ENCODE data around the gene IGF1.

IGF1 gene

GRCh38 chr12:102504280-102504679, 23.9 kb upstream of the IGF1 start:
- ChIA-PET CTCF (interaction anchor here (1.6 to 1.7 kb wide), 2 partner anchors 20 to 199 kb away, joined by 5 read pairs; no protein-coding TSS in a partner anchor), POLR2A (no interaction called here)
- TF ChIP-seq, protein P1, sequence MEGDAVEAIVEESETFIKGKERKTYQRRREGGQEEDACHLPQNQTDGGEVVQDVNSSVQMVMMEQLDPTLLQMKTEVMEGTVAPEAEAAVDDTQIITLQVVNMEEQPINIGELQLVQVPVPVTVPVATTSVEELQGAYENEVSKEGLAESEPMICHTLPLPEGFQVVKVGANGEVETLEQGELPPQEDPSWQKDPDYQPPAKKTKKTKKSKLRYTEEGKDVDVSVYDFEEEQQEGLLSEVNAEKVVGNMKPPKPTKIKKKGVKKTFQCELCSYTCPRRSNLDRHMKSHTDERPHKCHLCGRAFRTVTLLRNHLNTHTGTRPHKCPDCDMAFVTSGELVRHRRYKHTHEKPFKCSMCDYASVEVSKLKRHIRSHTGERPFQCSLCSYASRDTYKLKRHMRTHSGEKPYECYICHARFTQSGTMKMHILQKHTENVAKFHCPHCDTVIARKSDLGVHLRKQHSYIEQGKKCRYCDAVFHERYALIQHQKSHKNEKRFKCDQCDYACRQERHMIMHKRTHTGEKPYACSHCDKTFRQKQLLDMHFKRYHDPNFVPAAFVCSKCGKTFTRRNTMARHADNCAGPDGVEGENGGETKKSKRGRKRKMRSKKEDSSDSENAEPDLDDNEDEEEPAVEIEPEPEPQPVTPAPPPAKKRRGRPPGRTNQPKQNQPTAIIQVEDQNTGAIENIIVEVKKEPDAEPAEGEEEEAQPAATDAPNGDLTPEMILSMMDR (IDR thresholded peaks at IDR 0.05; ENCODE audit: insufficient read depth, low read length, missing control alignments) = no peak
- H3K4me3 ChIP-seq (ENCODE audit: low read depth, low read length) = no peak overlapping the region
- no peak for DNase-seq (ENCODE audit: low read depth, low spot score)

DNA sequence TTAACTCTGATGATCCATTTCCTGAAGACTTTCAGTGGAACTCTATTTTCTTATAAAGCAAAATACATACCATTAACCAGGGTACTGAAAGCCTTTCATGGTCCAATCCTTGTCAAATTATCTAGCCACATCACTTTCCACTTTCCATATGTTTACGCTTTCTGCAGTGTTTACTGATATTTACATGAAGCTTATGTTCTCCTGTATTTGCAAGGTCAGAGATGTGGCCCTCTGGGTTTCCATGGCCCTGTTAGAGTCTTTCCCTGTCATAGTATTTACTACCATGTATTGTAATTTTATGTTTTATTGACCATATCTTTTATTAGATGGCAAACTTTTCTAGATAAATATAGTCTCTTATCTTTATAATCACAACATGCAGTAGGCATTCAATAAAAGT, 23.5 kb upstream of the IGF1 start:
- ChIA-PET POLR2A (no interaction called here), CTCF (interaction anchor here (1.6 to 1.7 kb wide), 2 partner anchors 19 to 199 kb away, joined by 5 read pairs; no protein-coding TSS in a partner anchor)
- TF ChIP-seq, protein P1 (IDR thresholded peaks at IDR 0.05; ENCODE audit: insufficient read depth, low read length, missing control alignments) = no peak
- no peak overlapping the region for H3K4me3 ChIP-seq (ENCODE audit: low read depth, low read length)
- DNase-seq (ENCODE audit: low read depth, low spot score) = no peak

DNA sequence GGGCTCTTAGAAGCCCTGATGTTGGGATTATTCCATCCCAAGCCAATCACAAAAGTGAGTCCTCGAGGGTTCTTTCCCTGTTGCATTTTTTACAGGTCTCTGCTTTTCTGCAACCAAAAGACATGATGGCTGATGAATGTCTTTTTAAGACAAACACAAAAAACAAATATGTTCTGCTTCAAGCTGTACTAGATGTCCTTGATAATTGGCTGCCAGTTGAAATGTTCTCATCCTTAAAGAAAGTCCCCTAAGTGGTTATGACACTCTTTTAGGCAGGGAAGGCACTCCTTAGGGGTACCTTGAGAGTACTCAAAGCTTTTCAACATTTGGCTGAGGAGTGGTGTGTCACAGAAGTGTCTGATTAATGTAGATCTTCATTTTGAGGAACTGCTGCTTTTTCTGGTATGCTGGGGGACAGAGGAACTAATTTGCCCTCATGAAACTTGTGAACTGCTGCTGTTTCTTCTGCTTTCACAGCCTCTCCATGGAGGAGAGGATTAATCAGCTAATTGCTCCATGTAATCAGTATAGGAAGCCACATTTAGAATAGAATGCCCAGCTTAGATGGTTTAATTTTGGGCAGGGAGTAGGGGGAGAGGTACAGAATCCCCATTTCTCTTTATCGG, 22.8 kb upstream of the IGF1 start:
- POLR2A ChIA-PET = no interaction called here
- no peak for DNase-seq (ENCODE audit: low read depth, low spot score)
- CTCF ChIA-PET = interaction anchor here (1.6 kb wide), 1 partner anchor 200 kb away, joined by 5 read pairs; no protein-coding TSS in a partner anchor
- TF ChIP-seq, protein P1 (IDR thresholded peaks at IDR 0.05; ENCODE audit: insufficient read depth, low read length, missing control alignments) = no peak
- H3K4me3 ChIP-seq (ENCODE audit: low read depth, low read length) = no peak overlapping the region

- TF ChIP-seq, protein P1 (IDR thresholded peaks at IDR 0.05; ENCODE audit: insufficient read depth, low read length, missing control alignments) = no peak
- POLR2A ChIA-PET = no interaction called here
- DNase-seq (ENCODE audit: low read depth, low spot score) = no peak
- CTCF ChIA-PET = interaction anchor here (1.3 to 1.5 kb wide), 2 partner anchors 12 to 17 kb away, joined by 5 to 9 read pairs; no protein-coding TSS in a partner anchor
- no peak overlapping the region for H3K4me3 ChIP-seq (ENCODE audit: low read depth, low read length)
Observed at GRCh38 chr12:102501773-102502172, 21.4 kb upstream of the IGF1 start.

GRCh38 chr12:102498471-102498870, 18.1 kb upstream of the IGF1 start:
- TF ChIP-seq, protein P1 (IDR thresholded peaks at IDR 0.05; ENCODE audit: insufficient read depth, low read length, missing control alignments) = no peak
- ChIA-PET POLR2A (no interaction called here), CTCF (interaction anchor here (0.7 to 1.6 kb wide), 3 partner anchors 13 to 17 kb away, joined by 3 to 9 read pairs (median 4); no protein-coding TSS in a partner anchor)
- DNase-seq (ENCODE audit: low read depth, low spot score) = no peak
- H3K4me3 ChIP-seq (ENCODE audit: low read depth, low read length) = no peak overlapping the region

DNA sequence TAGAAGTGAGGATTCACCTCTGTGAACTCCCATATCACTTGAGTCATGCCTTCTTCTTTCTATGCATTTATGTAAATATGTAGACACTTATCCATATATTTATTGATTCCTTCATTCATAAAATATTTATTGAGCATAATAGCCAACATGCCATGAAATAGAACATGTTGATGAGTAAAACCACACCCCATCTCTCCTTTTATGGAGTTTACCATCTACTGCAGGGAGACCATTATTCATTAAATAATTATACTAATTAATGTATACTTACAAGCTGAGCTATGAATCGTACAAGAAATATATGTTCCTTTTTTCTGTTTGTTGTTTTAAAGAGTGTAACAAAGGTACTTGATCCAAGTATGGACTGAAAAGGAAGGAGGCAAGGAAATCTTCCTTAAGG, 17.4 kb upstream of the IGF1 start:
- CTCF ChIA-PET = interaction anchor here (1.3 to 1.6 kb wide), 2 partner anchors 14 to 16 kb away, joined by 4 to 9 read pairs; no protein-coding TSS in a partner anchor
- TF ChIP-seq, protein P1 (IDR thresholded peaks at IDR 0.05; ENCODE audit: insufficient read depth, low read length, missing control alignments) = no peak
- POLR2A ChIA-PET = no interaction called here
- H3K4me3 ChIP-seq (ENCODE audit: low read depth, low read length) = no peak overlapping the region
- DNase-seq (ENCODE audit: low read depth, low spot score) = no peak
